ENCODE results near the gene IFIT1.
"Not testable (repeated sequence)": the region's sequence is repeated elsewhere in the genome, so short reads cannot be mapped to it uniquely, and the experiment has no call there.

- not testable (repeated sequence) for TF ChIP-seq CTCF, POLR2A (IDR thresholded peaks at IDR 0.05)
These were observed 1.2 kb upstream of the IFIT1 start for GRCh38 chr10:89391226-89391576.

Measured in esophagus squamous epithelium (tissue), 4 donors.